GM19397 (cell line): Measurements from ENCODE around the gene MTX2.
"Not testable (repeated sequence)": the region's sequence is repeated elsewhere in the genome, so short reads cannot be mapped to it uniquely, and the experiment has no call there.

Source experiments
- ATAC-seq: cut with Tn5 transposase; IDR thresholded peaks from one replicate; pipeline ENCODE4 v1.9.1; 2021; ENCODE audit warnings: mild to moderate bottlenecking, moderate library complexity; ENCODE audit not compliant: unreplicated experiment

MTX2 gene

GRCh38 chr2:176370467-176371171 is 101.4 kb downstream of the MTX2 start:
- ATAC-seq = no peak

- ATAC-seq = not testable (repeated sequence)
Observed at GRCh38 chr2:176373155-176373554, 103.9 kb downstream of the MTX2 start.

DNA sequence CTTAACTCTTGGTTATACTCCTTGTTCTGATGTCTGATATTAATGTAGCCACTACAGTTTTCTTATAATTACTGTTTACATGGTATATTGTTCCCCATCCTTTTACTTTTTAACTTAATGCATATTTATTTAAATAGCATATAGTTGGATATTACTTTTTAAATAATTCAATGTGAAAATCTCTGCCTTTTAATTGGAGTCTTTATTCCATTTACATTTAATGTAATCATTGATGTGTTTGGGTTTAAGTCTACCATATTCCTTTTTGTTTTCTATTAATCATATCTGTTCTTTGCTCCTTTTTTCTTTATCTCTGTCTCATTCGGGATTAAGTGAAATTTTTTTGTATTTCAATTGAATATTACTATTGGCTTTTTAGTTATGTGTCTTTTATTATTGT is 109.1 kb downstream of the MTX2 start:
- ATAC-seq = no peak

GRCh38 chr2:176380341-176380740 is 111.1 kb downstream of the MTX2 start:
- ATAC-seq = no peak

GRCh38 chr2:176383100-176383499 is 113.9 kb downstream of the MTX2 start:
- no peak for ATAC-seq

- no peak for ATAC-seq
Observed at GRCh38 chr2:176383836-176384442, 114.7 kb downstream of the MTX2 start.

DNA sequence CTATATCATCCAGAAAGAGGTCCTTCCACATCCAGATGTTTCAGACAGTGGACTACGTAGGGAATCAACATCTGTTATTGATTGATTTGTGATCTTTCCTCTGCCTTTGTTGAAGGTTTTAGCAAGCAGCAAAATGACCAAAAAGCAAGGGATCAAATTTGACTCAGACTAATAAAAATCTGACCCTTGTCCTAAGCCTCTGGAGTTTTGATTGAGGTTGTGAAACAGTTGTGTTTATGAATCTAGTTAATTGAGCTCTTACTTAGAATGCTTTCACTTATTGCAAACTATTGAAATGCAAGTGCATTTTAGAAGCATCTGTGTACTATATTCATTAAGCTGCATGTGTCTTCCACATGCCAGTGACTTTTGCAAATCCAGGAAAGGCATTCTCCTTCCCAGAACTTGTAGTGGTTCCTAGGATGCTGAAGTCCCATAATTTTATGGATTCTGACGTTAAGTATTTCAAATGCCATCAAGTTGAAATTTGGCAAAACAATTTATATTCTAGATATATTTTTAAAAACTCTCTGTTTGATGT is 116.0 kb downstream of the MTX2 start:
- no peak for ATAC-seq

GRCh38 chr2:176385838-176386237 is 116.6 kb downstream of the MTX2 start:
- no peak for ATAC-seq
